Liver (tissue), 3 donors: Measurements from ENCODE around the gene SLC41A1.

Experiments used
- FOXA1 ChIP-seq: IDR thresholded peaks from 2 replicates; pipeline ENCODE4 v1.6.1; 2016; ENCODE audit warnings: antibody characterized with exemption
- RAD21 ChIP-seq, 2 donors: IDR thresholded peaks; 2 replicates each; pipeline ENCODE4 v1.6.1; 2016; ENCODE audit warnings: antibody characterized with exemption in 2 of 2, mild to moderate bottlenecking in 2 of 2
- YY1 ChIP-seq: IDR thresholded peaks from 2 replicates; pipeline ENCODE4 v1.6.1; 2016; ENCODE audit warnings: antibody characterized with exemption, mild to moderate bottlenecking
- TF ChIP-seq, protein P1 (sequence below): fragments of 150-350 bp; IDR thresholded peaks from 2 replicates; pipeline ENCODE4 v1.5.1; 2017; ENCODE audit warnings: improper control_type of control experiment, low read depth, low read length; ENCODE audit not compliant: missing input control
- TF ChIP-seq, protein P2 (sequence below): IDR thresholded peaks from 2 replicates; pipeline ENCODE4 v1.6.1; 2016; ENCODE audit warnings: antibody characterized with exemption
- TF ChIP-seq, protein P3 (sequence below): IDR thresholded peaks from 2 replicates; pipeline ENCODE4 v1.6.1; 2016; ENCODE audit warnings: antibody characterized with exemption, mild to moderate bottlenecking
- TF ChIP-seq, protein P4 (sequence below): IDR thresholded peaks from 2 replicates; pipeline ENCODE4 v1.6.1; 2016; ENCODE audit warnings: antibody characterized with exemption
- donor health status: healthy.
- donor health status: healthy.

DNA sequence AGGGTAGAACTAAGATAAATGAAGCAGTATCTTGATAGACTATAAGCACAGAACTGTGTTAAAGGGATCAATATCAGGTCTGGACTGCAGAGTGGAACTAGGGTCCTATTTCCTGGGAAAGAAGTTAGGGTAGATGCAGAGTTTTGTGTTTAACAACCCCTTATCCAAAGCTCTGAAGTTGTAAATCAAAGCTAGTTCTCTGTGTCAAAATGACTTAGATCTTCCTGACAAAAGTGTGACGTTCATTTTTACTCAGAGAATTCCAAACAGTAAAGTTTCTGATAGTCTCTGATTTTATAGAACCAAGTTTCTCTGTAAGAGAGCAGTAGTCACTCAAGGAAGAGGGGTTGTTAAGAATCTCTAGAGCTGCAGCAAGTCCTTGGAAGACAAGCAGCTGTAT lies 71.3 kb downstream of the SLC41A1 start:
- TF ChIP-seq, protein P1, sequence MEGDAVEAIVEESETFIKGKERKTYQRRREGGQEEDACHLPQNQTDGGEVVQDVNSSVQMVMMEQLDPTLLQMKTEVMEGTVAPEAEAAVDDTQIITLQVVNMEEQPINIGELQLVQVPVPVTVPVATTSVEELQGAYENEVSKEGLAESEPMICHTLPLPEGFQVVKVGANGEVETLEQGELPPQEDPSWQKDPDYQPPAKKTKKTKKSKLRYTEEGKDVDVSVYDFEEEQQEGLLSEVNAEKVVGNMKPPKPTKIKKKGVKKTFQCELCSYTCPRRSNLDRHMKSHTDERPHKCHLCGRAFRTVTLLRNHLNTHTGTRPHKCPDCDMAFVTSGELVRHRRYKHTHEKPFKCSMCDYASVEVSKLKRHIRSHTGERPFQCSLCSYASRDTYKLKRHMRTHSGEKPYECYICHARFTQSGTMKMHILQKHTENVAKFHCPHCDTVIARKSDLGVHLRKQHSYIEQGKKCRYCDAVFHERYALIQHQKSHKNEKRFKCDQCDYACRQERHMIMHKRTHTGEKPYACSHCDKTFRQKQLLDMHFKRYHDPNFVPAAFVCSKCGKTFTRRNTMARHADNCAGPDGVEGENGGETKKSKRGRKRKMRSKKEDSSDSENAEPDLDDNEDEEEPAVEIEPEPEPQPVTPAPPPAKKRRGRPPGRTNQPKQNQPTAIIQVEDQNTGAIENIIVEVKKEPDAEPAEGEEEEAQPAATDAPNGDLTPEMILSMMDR, result no peak
- TF ChIP-seq FOXA1, result no peak
- TF ChIP-seq YY1, result no peak
- TF ChIP-seq, protein P2, sequence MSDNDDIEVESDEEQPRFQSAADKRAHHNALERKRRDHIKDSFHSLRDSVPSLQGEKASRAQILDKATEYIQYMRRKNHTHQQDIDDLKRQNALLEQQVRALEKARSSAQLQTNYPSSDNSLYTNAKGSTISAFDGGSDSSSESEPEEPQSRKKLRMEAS, result no peak
- no peak for TF ChIP-seq RAD21 (IDR thresholded peaks at IDR 0.05)
- TF ChIP-seq, protein P3, sequence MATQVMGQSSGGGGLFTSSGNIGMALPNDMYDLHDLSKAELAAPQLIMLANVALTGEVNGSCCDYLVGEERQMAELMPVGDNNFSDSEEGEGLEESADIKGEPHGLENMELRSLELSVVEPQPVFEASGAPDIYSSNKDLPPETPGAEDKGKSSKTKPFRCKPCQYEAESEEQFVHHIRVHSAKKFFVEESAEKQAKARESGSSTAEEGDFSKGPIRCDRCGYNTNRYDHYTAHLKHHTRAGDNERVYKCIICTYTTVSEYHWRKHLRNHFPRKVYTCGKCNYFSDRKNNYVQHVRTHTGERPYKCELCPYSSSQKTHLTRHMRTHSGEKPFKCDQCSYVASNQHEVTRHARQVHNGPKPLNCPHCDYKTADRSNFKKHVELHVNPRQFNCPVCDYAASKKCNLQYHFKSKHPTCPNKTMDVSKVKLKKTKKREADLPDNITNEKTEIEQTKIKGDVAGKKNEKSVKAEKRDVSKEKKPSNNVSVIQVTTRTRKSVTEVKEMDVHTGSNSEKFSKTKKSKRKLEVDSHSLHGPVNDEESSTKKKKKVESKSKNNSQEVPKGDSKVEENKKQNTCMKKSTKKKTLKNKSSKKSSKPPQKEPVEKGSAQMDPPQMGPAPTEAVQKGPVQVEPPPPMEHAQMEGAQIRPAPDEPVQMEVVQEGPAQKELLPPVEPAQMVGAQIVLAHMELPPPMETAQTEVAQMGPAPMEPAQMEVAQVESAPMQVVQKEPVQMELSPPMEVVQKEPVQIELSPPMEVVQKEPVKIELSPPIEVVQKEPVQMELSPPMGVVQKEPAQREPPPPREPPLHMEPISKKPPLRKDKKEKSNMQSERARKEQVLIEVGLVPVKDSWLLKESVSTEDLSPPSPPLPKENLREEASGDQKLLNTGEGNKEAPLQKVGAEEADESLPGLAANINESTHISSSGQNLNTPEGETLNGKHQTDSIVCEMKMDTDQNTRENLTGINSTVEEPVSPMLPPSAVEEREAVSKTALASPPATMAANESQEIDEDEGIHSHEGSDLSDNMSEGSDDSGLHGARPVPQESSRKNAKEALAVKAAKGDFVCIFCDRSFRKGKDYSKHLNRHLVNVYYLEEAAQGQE, result no peak
- TF ChIP-seq, protein P4, sequence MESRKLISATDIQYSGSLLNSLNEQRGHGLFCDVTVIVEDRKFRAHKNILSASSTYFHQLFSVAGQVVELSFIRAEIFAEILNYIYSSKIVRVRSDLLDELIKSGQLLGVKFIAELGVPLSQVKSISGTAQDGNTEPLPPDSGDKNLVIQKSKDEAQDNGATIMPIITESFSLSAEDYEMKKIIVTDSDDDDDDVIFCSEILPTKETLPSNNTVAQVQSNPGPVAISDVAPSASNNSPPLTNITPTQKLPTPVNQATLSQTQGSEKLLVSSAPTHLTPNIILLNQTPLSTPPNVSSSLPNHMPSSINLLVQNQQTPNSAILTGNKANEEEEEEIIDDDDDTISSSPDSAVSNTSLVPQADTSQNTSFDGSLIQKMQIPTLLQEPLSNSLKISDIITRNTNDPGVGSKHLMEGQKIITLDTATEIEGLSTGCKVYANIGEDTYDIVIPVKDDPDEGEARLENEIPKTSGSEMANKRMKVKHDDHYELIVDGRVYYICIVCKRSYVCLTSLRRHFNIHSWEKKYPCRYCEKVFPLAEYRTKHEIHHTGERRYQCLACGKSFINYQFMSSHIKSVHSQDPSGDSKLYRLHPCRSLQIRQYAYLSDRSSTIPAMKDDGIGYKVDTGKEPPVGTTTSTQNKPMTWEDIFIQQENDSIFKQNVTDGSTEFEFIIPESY, result no peak
